Ishikawa (cell line): ENCODE results near the gene S100A5.

ENCODE experiments used
- CREB1 ChIP-seq: IDR thresholded peaks from 2 replicates; pipeline ENCODE4 v1.6.1; 2012; ENCODE audit warnings: low read depth
- EP300 ChIP-seq: IDR thresholded peaks from 2 replicates; pipeline ENCODE4 v1.6.1; 2012; ENCODE audit warnings: borderline replicate concordance
- FOXM1 ChIP-seq: IDR thresholded peaks from 2 replicates; pipeline ENCODE4 v1.6.1; 2012; ENCODE audit warnings: low read depth, borderline replicate concordance
- RAD21 ChIP-seq: IDR thresholded peaks from 2 replicates; pipeline ENCODE4 v1.6.1; 2012; ENCODE audit warnings: low read depth
- TAF1 ChIP-seq: IDR thresholded peaks from 2 replicates; pipeline ENCODE4 v1.6.1; 2012; ENCODE audit warnings: low read depth, mild to moderate bottlenecking
- TCF12 ChIP-seq: IDR thresholded peaks from 2 replicates; pipeline ENCODE4 v1.6.1; 2012; ENCODE audit warnings: low read depth
- TEAD4 ChIP-seq: IDR thresholded peaks from 2 replicates; pipeline ENCODE4 v1.6.1; 2012
- YY1 ChIP-seq: IDR thresholded peaks from 2 replicates; pipeline ENCODE4 v1.6.1; 2012; ENCODE audit warnings: low read depth
- ZBTB7A ChIP-seq: IDR thresholded peaks from 2 replicates; pipeline ENCODE4 v1.6.1; 2012; ENCODE audit warnings: low read depth
- TF ChIP-seq, protein P1 (sequence below): IDR thresholded peaks from 2 replicates; pipeline ENCODE4 v1.6.1; 2012
- TF ChIP-seq, protein P2 (sequence below): IDR thresholded peaks from 2 replicates; pipeline ENCODE4 v1.6.1; 2012; ENCODE audit warnings: low read depth, mild to moderate bottlenecking

DNA sequence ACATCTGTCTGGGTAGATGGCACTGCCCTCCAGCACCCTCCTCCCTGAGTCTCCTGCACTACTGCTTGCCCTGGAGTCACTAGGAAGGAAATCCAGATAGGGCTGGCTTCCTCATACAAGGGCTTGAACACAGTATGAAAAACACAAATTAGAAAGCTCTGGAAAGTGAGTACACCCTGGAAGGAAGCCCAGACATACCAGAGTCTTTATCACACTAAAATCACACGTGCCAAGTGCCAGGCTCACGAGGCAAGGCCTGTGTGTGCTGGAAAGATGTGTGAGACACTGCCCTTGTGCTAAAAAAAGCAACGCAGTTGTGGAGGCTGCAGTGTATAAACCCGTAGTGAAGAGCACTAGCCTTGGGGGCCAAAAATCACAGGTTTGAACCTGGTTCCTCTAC is 52.0 kb downstream of the S100A5 start:
- TF ChIP-seq, protein P1, sequence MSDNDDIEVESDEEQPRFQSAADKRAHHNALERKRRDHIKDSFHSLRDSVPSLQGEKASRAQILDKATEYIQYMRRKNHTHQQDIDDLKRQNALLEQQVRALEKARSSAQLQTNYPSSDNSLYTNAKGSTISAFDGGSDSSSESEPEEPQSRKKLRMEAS: no peak
- TF ChIP-seq TAF1 (no peak), TCF12 (no peak), CREB1 (no peak), RAD21 (no peak), YY1 (no peak), FOXM1 (no peak), EP300 (no peak), ZBTB7A (no peak), TEAD4 (no peak)
- TF ChIP-seq, protein P2, sequence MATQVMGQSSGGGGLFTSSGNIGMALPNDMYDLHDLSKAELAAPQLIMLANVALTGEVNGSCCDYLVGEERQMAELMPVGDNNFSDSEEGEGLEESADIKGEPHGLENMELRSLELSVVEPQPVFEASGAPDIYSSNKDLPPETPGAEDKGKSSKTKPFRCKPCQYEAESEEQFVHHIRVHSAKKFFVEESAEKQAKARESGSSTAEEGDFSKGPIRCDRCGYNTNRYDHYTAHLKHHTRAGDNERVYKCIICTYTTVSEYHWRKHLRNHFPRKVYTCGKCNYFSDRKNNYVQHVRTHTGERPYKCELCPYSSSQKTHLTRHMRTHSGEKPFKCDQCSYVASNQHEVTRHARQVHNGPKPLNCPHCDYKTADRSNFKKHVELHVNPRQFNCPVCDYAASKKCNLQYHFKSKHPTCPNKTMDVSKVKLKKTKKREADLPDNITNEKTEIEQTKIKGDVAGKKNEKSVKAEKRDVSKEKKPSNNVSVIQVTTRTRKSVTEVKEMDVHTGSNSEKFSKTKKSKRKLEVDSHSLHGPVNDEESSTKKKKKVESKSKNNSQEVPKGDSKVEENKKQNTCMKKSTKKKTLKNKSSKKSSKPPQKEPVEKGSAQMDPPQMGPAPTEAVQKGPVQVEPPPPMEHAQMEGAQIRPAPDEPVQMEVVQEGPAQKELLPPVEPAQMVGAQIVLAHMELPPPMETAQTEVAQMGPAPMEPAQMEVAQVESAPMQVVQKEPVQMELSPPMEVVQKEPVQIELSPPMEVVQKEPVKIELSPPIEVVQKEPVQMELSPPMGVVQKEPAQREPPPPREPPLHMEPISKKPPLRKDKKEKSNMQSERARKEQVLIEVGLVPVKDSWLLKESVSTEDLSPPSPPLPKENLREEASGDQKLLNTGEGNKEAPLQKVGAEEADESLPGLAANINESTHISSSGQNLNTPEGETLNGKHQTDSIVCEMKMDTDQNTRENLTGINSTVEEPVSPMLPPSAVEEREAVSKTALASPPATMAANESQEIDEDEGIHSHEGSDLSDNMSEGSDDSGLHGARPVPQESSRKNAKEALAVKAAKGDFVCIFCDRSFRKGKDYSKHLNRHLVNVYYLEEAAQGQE: no peak
